Progenitor cell of endocrine pancreas (in vitro differentiated cells): ENCODE results near the gene ASB16. TPM values are rescaled to one million over a fixed set of nuclear protein-coding genes. Genes with fewer than 3 reads are reported as not detected.

Experiments used
- DNase-seq: peaks from one replicate; pipeline ENCODE4 v3.0.0; 2021; ENCODE audit warnings: low spot score; ENCODE audit not compliant: unreplicated experiment
- H3K27ac Mint-ChIP-seq: 2 replicates; pipeline ENCODE4 v1.8.0; 2021; ENCODE audit warnings: mild to moderate bottlenecking, moderate library complexity, mixed read lengths
- H3K27me3 Mint-ChIP-seq: 2 replicates; pipeline ENCODE4 v1.8.0; 2021; ENCODE audit warnings: mixed read lengths
- H3K36me3 Mint-ChIP-seq: 2 replicates; pipeline ENCODE4 v1.8.0; 2022; ENCODE audit warnings: mixed read lengths; ENCODE audit not compliant: insufficient read depth
- H3K4me1 Mint-ChIP-seq: 2 replicates; pipeline ENCODE4 v1.8.0; 2021; ENCODE audit warnings: low read depth, mixed read lengths
- H3K4me3 Mint-ChIP-seq: 2 replicates; pipeline ENCODE4 v1.8.0; 2021; ENCODE audit warnings: low read depth, mild to moderate bottlenecking, moderate library complexity, mixed read lengths
- H3K9me3 Mint-ChIP-seq: 2 replicates; pipeline ENCODE4 v1.8.0; 2021; ENCODE audit warnings: low read depth, mixed read lengths
- CTCF ChIP-seq: fragments of 200-600 bp; sonication (generic); IDR thresholded peaks from one replicate; pipeline ENCODE4 v1.5.0; 2021; ENCODE audit warnings: antibody characterized with exemption, mild to moderate bottlenecking; ENCODE audit not compliant: unreplicated experiment
- total RNA-seq: library from RNA; stranded (reverse); gene quantifications from 2 replicates; pipeline ENCODE4 v1.2.1, GENCODE V29; 2021

Gene ASB16
- total RNA-seq, 1 donor from 2014 or later: 0.89 TPM

DNA sequence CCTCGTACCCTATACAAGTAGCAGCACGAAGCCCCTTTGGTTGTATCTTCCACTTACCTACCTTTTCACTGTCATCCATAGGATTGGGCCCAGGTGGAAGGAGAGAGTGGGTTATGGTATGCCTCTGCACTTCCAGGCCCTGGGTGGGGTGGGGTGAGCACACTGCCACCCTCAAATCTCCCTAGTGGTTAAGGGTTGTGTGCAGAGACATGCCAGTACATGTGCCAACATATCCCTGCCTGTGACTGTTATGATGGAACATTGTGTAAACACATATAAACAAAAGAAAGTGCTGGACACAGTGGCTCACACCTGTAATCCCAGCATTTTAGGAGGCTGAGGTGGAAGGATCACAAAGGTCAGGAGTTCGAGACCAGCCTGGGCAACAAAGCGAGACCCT is 17.6 kb upstream of the ASB16 start:
- Mint-ChIP-seq H3K4me1 (no peaks in the 10 kb centered on the region), H3K36me3 (peaks cover 1% of the 10 kb centered on the region), H3K9me3 (no peaks in the 10 kb centered on the region), H3K27ac (no peak overlapping the region), H3K4me3 (no peak overlapping the region), H3K27me3 (no peaks in the 10 kb centered on the region)
- TF ChIP-seq CTCF: no peak
- DNase-seq: no peak

DNA sequence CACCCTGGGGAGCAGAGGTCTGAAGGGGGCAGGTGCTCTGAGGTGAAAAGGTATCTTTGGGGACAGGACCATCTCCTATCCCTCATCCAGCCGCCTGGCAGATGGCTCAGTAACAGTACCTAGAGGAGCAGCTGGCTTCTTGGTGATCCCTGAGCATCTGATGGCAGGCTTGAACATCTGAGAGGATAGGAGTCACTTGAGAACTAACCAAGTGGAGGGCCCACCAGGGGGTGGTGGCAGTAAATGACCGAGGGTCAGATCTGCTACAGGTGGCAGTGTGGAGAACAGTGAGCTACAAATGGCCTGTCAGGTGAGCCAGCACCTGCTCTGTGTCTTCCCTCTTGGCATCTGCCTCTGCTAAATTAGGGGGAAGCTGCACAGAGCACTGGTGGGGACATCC is 15.0 kb upstream of the ASB16 start:
- H3K27ac Mint-ChIP-seq: no peak overlapping the region
- no peaks in the 10 kb centered on the region for H3K27me3 Mint-ChIP-seq
- TF ChIP-seq CTCF: no peak
- no peak overlapping the region for H3K4me3 Mint-ChIP-seq
- no peaks in the 10 kb centered on the region for H3K9me3 Mint-ChIP-seq
- H3K4me1 Mint-ChIP-seq: no peaks in the 10 kb centered on the region
- DNase-seq: no peak
- peaks cover 2% of the 10 kb centered on the region for H3K36me3 Mint-ChIP-seq

GRCh38 chr17:44159519-44160210 is 10.8 kb upstream of the ASB16 start:
- peak overlapping the region; percentile 65 for H3K27ac Mint-ChIP-seq
- no peak for DNase-seq
- TF ChIP-seq CTCF: no peak
- H3K27me3 Mint-ChIP-seq: no peaks in the 10 kb centered on the region
- H3K9me3 Mint-ChIP-seq: no peaks in the 10 kb centered on the region
- no peaks in the 10 kb centered on the region for H3K4me1 Mint-ChIP-seq
- H3K4me3 Mint-ChIP-seq: no peak overlapping the region
- peaks cover 1% of the 10 kb centered on the region for H3K36me3 Mint-ChIP-seq

DNA sequence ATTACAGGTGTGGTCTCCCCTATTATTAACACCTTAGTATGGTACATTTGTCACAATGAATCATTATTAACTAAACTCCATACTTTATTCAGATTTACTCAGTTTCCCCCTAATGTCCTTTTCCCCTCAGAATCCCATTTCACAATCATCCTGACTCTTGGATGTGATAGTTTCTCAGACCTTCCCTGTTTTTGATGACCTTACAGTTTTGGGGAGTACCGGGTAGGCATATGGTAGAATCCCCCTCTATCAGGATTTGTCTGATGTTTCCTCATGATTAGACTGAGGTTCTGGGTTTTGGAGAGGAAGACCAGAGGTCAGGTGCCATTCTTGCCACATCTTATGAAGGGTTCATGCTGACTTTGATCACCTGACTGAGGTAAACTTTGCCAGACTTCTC is 6.0 kb upstream of the ASB16 start:
- H3K27me3 Mint-ChIP-seq: no peaks in the 10 kb centered on the region
- no peak overlapping the region for H3K4me3 Mint-ChIP-seq
- no peaks in the 10 kb centered on the region for H3K9me3 Mint-ChIP-seq
- no peaks in the 10 kb centered on the region for H3K36me3 Mint-ChIP-seq
- DNase-seq: no peak
- H3K27ac Mint-ChIP-seq: no peak overlapping the region
- TF ChIP-seq CTCF: no peak
- H3K4me1 Mint-ChIP-seq: peaks cover 7% of the 10 kb centered on the region

DNA sequence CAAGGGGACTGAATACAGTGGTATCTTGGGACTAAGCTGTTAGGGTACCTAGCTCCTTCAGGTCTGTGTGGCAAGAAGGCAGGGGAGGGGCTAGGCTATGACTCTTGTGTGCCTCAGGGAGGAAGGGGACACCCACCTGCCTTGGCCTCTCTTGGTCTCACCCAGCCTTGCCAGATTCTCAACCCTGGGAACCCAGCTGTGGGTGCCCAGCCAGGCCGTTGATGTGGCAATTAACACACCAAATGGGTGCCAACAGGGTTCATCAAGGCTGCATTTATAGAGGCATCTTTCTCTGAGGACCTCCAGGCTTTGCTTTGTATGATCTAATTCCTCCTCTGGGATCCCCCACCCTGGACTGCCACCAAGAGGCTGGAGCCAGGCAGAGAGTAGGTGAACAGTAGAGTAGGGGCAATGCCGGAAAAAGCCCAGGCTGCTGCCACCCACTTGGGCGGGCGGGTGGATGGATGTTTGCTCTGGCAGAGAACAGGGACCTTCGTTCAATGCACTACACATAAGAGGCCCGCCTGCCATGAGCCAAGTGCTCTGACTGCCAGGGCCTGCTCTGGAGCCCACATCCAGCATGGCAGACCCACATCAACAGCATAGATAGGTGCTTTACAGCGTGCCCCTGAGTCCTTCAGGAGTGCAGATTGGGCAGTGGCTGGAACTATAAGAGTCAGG is 3.2 kb upstream of the ASB16 start:
- no peak for DNase-seq
- no peaks in the 10 kb centered on the region for H3K27me3 Mint-ChIP-seq
- no peak for TF ChIP-seq CTCF
- no peak overlapping the region for H3K27ac Mint-ChIP-seq
- no peaks in the 10 kb centered on the region for H3K9me3 Mint-ChIP-seq
- no peak overlapping the region for H3K4me3 Mint-ChIP-seq
- no peaks in the 10 kb centered on the region for H3K36me3 Mint-ChIP-seq
- H3K4me1 Mint-ChIP-seq: peaks cover 15% of the 10 kb centered on the region
